Stomach (tissue), 4 donors: ENCODE data around the gene SH3PXD2A.

Experiments
- EP300 ChIP-seq: sonication (generic); formaldehyde crosslinking; IDR thresholded peaks from one replicate; pipeline ENCODE4 v1.6.1; 2017; ENCODE audit warnings: antibody characterized with exemption
- POLR2A ChIP-seq, 4 donors: fragments of 450-650 bp; IDR thresholded peaks; one replicate each; pipeline ENCODE4 v1.6.1; 2016; ENCODE audit warnings: antibody characterized with exemption in 4 of 4, control low read depth in 2 of 4, mild to moderate bottlenecking in 1 of 4, moderate library complexity in 1 of 4
- POLR2AphosphoS5 ChIP-seq, 3 donors: sonication (generic); formaldehyde crosslinking; IDR thresholded peaks; one replicate each; pipeline ENCODE4 v1.6.1; 2016; ENCODE audit warnings: antibody characterized with exemption in 3 of 3
- TF ChIP-seq, protein P1 (sequence below), 7 experiments: fragments of 450-650 bp in 4 of 7; fragments of 200-600 bp in 3 of 7; sonication (generic) in 3 of 7; IDR thresholded peaks; one replicate each; pipeline ENCODE4 v1.5.1; 2016 to 2019; ENCODE audit warnings: antibody characterized with exemption in 7 of 7, control low read depth in 2 of 7, mild to moderate bottlenecking in 1 of 7

DNA sequence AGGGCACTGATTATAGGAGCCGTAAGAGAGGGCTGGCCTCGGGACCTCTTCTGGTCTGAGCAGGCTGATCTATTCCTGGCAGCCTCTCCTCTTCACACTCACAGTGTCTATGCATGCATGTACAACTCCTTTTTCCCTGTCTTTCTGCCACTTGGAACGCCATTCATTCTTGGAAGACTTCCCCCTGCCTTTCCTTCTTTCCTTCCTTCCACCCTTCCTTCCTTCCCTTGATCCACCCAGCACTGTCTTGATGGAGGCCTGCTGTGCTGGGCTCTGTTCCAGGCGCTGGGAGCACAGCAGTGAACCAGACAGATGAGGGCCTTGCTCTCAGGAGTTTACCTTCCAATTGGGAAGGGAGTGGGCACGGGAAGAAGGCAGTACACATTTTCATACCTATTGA lies 114.8 kb downstream of the SH3PXD2A start:
- TF ChIP-seq, protein P1, sequence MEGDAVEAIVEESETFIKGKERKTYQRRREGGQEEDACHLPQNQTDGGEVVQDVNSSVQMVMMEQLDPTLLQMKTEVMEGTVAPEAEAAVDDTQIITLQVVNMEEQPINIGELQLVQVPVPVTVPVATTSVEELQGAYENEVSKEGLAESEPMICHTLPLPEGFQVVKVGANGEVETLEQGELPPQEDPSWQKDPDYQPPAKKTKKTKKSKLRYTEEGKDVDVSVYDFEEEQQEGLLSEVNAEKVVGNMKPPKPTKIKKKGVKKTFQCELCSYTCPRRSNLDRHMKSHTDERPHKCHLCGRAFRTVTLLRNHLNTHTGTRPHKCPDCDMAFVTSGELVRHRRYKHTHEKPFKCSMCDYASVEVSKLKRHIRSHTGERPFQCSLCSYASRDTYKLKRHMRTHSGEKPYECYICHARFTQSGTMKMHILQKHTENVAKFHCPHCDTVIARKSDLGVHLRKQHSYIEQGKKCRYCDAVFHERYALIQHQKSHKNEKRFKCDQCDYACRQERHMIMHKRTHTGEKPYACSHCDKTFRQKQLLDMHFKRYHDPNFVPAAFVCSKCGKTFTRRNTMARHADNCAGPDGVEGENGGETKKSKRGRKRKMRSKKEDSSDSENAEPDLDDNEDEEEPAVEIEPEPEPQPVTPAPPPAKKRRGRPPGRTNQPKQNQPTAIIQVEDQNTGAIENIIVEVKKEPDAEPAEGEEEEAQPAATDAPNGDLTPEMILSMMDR (IDR thresholded peaks at IDR 0.05): no peak
- no peak for TF ChIP-seq POLR2AphosphoS5 (IDR thresholded peaks at IDR 0.05)
- TF ChIP-seq POLR2A (IDR thresholded peaks at IDR 0.05): no peak
- no peak for TF ChIP-seq EP300
